Lung (tissue), 12 donors: ENCODE data around the gene ADGRA1. TPM values are rescaled to one million over a fixed set of nuclear protein-coding genes. Genes with fewer than 3 reads are reported as not detected.

Experiments
- ATAC-seq: fragments of 200-7000 bp; cut with Tn5 transposase; one replicate; pipeline ENCODE4 v1.9.1; 2020; ENCODE audit warnings: moderate number of reproducible peaks; ENCODE audit not compliant: insufficient read depth, low FRiP score
- DNase-seq, 3 donors: peaks; one replicate each; pipeline ENCODE4 v3.0.0-alpha.2; 2013 to 2017
- H3K27ac ChIP-seq, 2 donors: one replicate each; pipeline ENCODE4 v1.5.1; 2013; ENCODE audit warnings: mild to moderate bottlenecking in 2 of 2, moderate library complexity in 2 of 2, control low read depth in 1 of 2, inconsistent platforms in 1 of 2, low read depth in 1 of 2, low read length in 1 of 2
- H3K27me3 ChIP-seq, 3 donors: one replicate each; pipeline ENCODE4 v1.5.1; 2013; ENCODE audit warnings: low read length in 2 of 3; ENCODE audit not compliant: control insufficient read depth in 3 of 3, insufficient read depth in 3 of 3
- H3K36me3 ChIP-seq, 4 donors: one replicate each; pipeline ENCODE4 v1.5.1; 2013; ENCODE audit warnings: low read length in 4 of 4, mild to moderate bottlenecking in 1 of 4, moderate library complexity in 1 of 4; ENCODE audit not compliant: control insufficient read depth in 4 of 4, insufficient read depth in 4 of 4
- H3K4me1 ChIP-seq, 5 donors: one replicate each; pipeline ENCODE4 v1.5.1; 2013; ENCODE audit warnings: low read length in 5 of 5, mild to moderate bottlenecking in 2 of 5, moderate library complexity in 1 of 5; ENCODE audit not compliant: control insufficient read depth in 5 of 5, insufficient read depth in 5 of 5
- H3K4me3 ChIP-seq: one replicate; pipeline ENCODE4 v1.5.1; 2013; ENCODE audit warnings: mild to moderate bottlenecking, control low read depth, moderate library complexity
- H3K9ac ChIP-seq, 2 donors: one replicate each; pipeline ENCODE4 v1.5.1; 2013; ENCODE audit warnings: low read length in 2 of 2, control low read depth in 1 of 2; ENCODE audit not compliant: insufficient read depth in 1 of 2
- H3K9me3 ChIP-seq, 4 donors: one replicate each; pipeline ENCODE4 v1.5.1; 2013; ENCODE audit warnings: low read length in 3 of 4, mild to moderate bottlenecking in 1 of 4, moderate library complexity in 1 of 4; ENCODE audit not compliant: control insufficient read depth in 4 of 4, insufficient read depth in 3 of 4
- WGBS, 2 donors: extraction: QIAGEN DNeasy Blood & Tissue Kit; methylation state at CpG; one replicate each; pipeline ENCODE4 v1.1.7; 2013; 5-methylcytosine and 5-hydroxymethylcytosine counted together
- polyA plus RNA-seq, 2 donors: library from polyadenylated mRNA; stranded (reverse); fragments of 200-250 nt; gene quantifications; one replicate each; pipeline ENCODE4 v1.2.1, GENCODE V29; 2013
- total RNA-seq, 2 donors: library from RNA; depleted of rRNA in 1 of 2; stranded (reverse); fragments of >200 nt in 1 of 2; gene quantifications; one replicate each; pipeline ENCODE4 v1.2.1, GENCODE V29; 2014 to 2021
- TF ChIP-seq, protein P1 (sequence below): IDR thresholded peaks from 2 replicates; pipeline ENCODE4 v1.5.1; 2012; ENCODE audit warnings: mild to moderate bottlenecking; ENCODE audit errors: control extremely low read depth, extremely low read depth
- donor health status: control.
- donor health status: control.
- donor health status: Bipolar disorder and iron deficiency.
- donor health status: healthy.
- donor health status: DM: yes; HTN: yes; CAD: no.

ADGRA1 gene
- total and polyA plus RNA-seq, 4 donors = 0.05 to 1.3 (median 0.20) TPM

DNA sequence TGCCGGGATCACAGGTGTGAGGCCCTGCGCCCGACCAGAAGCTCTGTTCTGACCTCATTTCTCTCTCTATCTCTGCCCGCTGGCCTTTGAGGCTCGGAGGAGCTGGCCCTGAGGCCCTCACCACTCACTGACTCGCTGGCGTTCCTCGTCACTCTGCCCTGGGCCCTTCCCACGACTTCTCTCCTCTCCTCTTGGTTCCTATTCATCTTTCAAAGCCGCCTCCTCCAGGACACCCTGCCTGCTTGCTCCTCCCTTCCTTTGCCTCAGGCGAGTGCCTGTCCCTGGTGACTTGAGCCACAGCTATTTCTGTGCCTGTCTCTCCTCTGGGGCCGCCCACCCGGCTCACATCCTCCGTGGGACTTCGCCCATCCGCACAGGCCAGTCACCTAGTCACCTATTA, 17.3 kb upstream of the ADGRA1 start:
- no peak overlapping the region for H3K9ac ChIP-seq
- no peak for ATAC-seq
- H3K9me3 ChIP-seq = peaks cover 0 to 7% (median 0%) of the 10 kb centered on the region in 4 donors
- H3K4me1 ChIP-seq = no peaks in the 10 kb centered on the region
- no peak overlapping the region for H3K4me3 ChIP-seq
- H3K27ac ChIP-seq = no peak overlapping the region
- H3K36me3 ChIP-seq = no peaks in the 10 kb centered on the region
- 74 to 82% methylated on average over 16 of the region's 16 CpGs for WGBS, 2 donors
- H3K27me3 ChIP-seq = peaks cover 0 to 10% (median 0%) of the 10 kb centered on the region in 3 donors
- TF ChIP-seq, protein P1, sequence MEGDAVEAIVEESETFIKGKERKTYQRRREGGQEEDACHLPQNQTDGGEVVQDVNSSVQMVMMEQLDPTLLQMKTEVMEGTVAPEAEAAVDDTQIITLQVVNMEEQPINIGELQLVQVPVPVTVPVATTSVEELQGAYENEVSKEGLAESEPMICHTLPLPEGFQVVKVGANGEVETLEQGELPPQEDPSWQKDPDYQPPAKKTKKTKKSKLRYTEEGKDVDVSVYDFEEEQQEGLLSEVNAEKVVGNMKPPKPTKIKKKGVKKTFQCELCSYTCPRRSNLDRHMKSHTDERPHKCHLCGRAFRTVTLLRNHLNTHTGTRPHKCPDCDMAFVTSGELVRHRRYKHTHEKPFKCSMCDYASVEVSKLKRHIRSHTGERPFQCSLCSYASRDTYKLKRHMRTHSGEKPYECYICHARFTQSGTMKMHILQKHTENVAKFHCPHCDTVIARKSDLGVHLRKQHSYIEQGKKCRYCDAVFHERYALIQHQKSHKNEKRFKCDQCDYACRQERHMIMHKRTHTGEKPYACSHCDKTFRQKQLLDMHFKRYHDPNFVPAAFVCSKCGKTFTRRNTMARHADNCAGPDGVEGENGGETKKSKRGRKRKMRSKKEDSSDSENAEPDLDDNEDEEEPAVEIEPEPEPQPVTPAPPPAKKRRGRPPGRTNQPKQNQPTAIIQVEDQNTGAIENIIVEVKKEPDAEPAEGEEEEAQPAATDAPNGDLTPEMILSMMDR = no peak
- DNase-seq = no peak

DNA sequence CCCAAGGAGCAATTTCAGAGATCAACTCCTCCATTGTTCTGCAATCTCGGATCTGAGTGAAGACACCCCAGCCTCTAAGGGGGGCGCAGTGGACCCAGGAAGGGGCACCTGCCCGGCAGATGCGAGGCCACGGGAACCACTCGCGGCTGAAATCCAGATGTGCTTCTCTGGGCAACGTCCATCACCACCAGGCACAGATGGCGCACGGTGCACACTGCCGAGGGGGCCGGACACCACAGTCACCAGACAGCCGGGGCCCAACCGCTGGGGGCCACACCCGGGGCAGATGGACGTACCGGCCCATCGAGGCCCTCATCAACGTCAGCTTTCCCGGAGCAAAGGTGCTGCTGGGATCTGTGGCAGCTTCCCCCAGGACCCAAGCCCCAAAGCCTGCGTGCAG, 16.9 kb upstream of the ADGRA1 start:
- Histone ChIP-seq H3K9ac (no peak overlapping the region), H3K27ac (no peak overlapping the region), H3K4me1 (no peaks in the 10 kb centered on the region), H3K36me3 (no peaks in the 10 kb centered on the region), H3K27me3 (peaks cover 0 to 10% (median 0%) of the 10 kb centered on the region in 3 donors), H3K4me3 (no peak overlapping the region), H3K9me3 (peaks cover 0 to 7% (median 0%) of the 10 kb centered on the region in 4 donors)
- TF ChIP-seq, protein P1 = no peak
- ATAC-seq (no peak), DNase-seq (no peak)
- WGBS, 2 donors = 72 to 77% methylated on average over 21 of the region's 21 CpGs

DNA sequence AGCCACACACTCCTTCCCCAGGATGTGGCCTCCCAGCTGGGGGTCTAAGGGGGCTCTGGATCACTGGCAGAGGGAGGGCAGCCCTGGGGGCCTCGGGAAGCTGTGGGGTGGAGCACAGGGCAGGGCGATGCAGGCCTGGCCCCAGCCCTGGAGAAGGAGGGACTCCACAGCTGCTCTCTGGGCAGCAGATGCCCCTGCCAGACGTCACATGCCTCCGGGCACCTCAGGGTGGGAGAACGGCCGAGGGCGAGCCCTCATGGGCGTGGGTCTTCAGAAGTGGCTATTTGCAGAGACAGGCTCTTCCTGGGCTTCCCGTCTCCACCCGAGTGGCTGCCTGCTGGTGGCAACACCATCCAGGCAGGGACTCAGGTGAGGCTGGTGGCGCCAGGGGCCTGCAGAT, 16.0 kb upstream of the ADGRA1 start:
- 68 to 78% methylated on average over 11 of the region's 11 CpGs for WGBS, 2 donors
- Histone ChIP-seq H3K36me3 (no peaks in the 10 kb centered on the region), H3K27me3 (peaks cover 0 to 10% (median 0%) of the 10 kb centered on the region in 3 donors), H3K9me3 (peaks cover 0 to 7% (median 0%) of the 10 kb centered on the region in 4 donors), H3K4me1 (no peaks in the 10 kb centered on the region), H3K27ac (no peak overlapping the region), H3K4me3 (no peak overlapping the region), H3K9ac (no peak overlapping the region)
- no peak for DNase-seq
- no peak for ATAC-seq
- TF ChIP-seq, protein P1 = no peak

DNA sequence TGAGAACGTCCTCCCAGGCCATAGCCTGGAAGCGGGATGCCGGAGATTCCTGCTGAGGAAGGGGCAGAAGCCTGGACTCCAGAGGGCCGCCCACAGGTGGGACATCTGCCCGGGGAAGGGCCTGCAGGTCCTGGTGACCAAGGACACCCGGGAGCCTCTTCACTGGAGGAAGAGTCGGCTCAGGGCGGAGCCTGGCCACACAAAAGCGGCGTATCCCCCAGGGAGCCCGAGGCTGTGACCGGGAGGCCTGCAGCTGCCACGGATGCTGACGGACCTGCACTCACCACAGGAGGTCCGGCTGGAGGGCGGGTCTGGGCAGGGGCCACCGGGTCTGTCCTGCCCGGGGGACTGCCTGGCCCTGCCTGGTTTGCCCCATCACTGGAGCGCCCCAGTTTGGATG, 15.5 kb upstream of the ADGRA1 start:
- ATAC-seq = no peak

More for the DNA sequence above, 15.5 kb upstream of the ADGRA1 start:
- H3K9ac ChIP-seq = no peak overlapping the region
- 66 to 78% methylated on average over 19 of the region's 19 CpGs for WGBS, 2 donors
- H3K27me3 ChIP-seq = peaks cover 0 to 10% (median 0%) of the 10 kb centered on the region in 3 donors
- no peaks in the 10 kb centered on the region for H3K36me3 ChIP-seq
- TF ChIP-seq, protein P1 = no peak
- no peak for DNase-seq
- H3K4me1 ChIP-seq = no peaks in the 10 kb centered on the region
- peaks cover 0 to 7% (median 0%) of the 10 kb centered on the region in 4 donors for H3K9me3 ChIP-seq
- no peak overlapping the region for H3K27ac ChIP-seq
- H3K4me3 ChIP-seq = no peak overlapping the region
